Mesodermal cell (in vitro differentiated cells): ENCODE measurements around the gene CST3.

Experiments used
- H3K27ac ChIP-seq: 2 replicates; pipeline ENCODE4 v1.7.0; 2013; ENCODE audit warnings: mild to moderate bottlenecking, low read depth, low read length, moderate library complexity; ENCODE audit not compliant: severe bottlenecking
- H3K36me3 ChIP-seq: 2 replicates; pipeline ENCODE4 v1.7.1; 2013; ENCODE audit warnings: mild to moderate bottlenecking, low read length, moderate library complexity; ENCODE audit not compliant: control insufficient read depth, insufficient read depth
- H3K4me1 ChIP-seq: one replicate; pipeline ENCODE4 v1.7.1; 2013; ENCODE audit warnings: mild to moderate bottlenecking, low read length; ENCODE audit not compliant: insufficient read depth, control insufficient read depth, poor library complexity, severe bottlenecking
- H3K4me3 ChIP-seq: 2 replicates; pipeline ENCODE4 v1.7.0; 2013; ENCODE audit warnings: low read length, control low read depth, mild to moderate bottlenecking; ENCODE audit not compliant: insufficient read depth, poor library complexity, severe bottlenecking; ENCODE audit errors: extremely low read depth
- H3K9me3 ChIP-seq: 2 replicates; pipeline ENCODE4 v1.7.1; 2013; ENCODE audit warnings: mild to moderate bottlenecking, low read length, moderate library complexity; ENCODE audit not compliant: control insufficient read depth
- WGBS, 2 experiments: methylation state at CpG; one replicate each; pipeline ENCODE4 v1.1.5; 2013; ENCODE audit warnings: missing lambda C conversion rate in 2 of 2; ENCODE audit not compliant: insufficient coverage in 2 of 2; 5-methylcytosine and 5-hydroxymethylcytosine counted together

CST3 gene

DNA sequence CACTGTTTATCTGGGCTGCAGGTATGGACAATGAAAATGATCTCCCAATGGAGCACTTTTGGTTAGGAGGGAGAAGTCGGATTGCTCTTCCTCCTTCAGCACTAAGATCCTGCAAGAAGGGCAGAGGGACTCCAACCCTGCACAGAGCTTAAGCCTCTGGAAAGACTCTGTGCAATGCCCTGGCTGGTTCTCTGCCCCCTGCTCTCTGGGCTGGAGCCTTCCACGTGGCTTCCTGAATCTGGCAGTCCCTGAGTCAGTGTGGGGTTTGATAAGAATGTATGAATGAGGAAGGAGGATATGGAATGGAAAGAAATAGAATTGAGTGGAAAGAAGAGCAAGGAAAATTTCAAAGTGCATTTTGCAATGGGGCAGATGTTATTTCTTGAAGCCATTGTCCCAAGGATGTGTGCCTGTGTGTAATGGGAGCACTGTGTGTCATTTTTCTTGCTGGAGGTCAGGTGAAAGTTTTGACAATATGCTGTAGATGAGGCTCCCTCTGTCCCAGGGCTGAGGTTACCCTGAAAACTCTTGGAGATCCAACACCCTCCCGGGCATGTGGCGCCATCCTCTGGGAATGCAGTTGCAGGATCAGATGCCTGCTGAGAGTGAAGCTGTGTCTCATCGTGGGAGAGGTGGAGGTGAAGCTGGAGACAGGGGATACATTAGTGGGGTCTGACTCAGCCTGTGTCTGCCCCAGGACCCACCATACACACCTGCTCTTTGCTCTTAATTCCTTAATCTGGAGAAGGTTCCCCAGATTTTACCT lies 53.1 kb downstream of the CST3 start:
- no peaks in the 10 kb centered on the region for H3K36me3 ChIP-seq
- no peak overlapping the region for H3K4me3 ChIP-seq
- WGBS, 2 experiments = 80 to 83% methylated on average over 2 to 3 of the region's 5 CpGs
- peaks cover 3% of the 10 kb centered on the region for H3K4me1 ChIP-seq
- H3K9me3 ChIP-seq = no peaks in the 10 kb centered on the region
- H3K27ac ChIP-seq = no peak overlapping the region
